Psoas muscle (tissue), 8 donors: Measurements from ENCODE around the gene MOB3C. TPM values are rescaled to one million over a fixed set of nuclear protein-coding genes. Genes with fewer than 3 reads are reported as not detected.

Experiments used
- ATAC-seq, 4 donors: fragments of 200-7000 bp; cut with Tn5 transposase; one replicate each; pipeline ENCODE4 v1.9.1; 2020; ENCODE audit warnings: moderate library complexity in 3 of 4, mild to moderate bottlenecking in 2 of 4
- DNase-seq, 2 donors: peaks; one replicate each; pipeline ENCODE4 v3.0.0-alpha.2; 2020
- H3K27ac ChIP-seq: fragments of 200-600 bp; one replicate; pipeline ENCODE4 v1.8.0; 2022
- H3K27me3 ChIP-seq, 3 donors: fragments of 200-600 bp in 1 of 3; one replicate each; pipeline versions ENCODE4 v1.6.1 to v1.8.0; 2013 to 2022; ENCODE audit warnings: low read length in 2 of 3, mild to moderate bottlenecking in 2 of 3, moderate library complexity in 1 of 3; ENCODE audit not compliant: insufficient read depth in 3 of 3
- H3K36me3 ChIP-seq, 2 donors: fragments of 200-600 bp in 1 of 2; one replicate each; pipeline versions ENCODE4 v1.6.1 to v1.8.0; 2013 to 2022; ENCODE audit warnings: low read depth in 1 of 2, mild to moderate bottlenecking in 1 of 2, moderate library complexity in 1 of 2; ENCODE audit not compliant: insufficient read depth in 1 of 2
- H3K4me1 ChIP-seq: fragments of 200-600 bp; one replicate; pipeline ENCODE4 v1.8.0; 2022
- H3K4me3 ChIP-seq: fragments of 200-600 bp; one replicate; pipeline ENCODE4 v1.8.0; 2022; ENCODE audit warnings: mild to moderate bottlenecking
- H3K9me3 ChIP-seq: fragments of 200-600 bp; one replicate; pipeline ENCODE4 v1.8.0; 2022
- CTCF ChIP-seq: fragments of 200-600 bp; IDR thresholded peaks from one replicate; pipeline ENCODE4 v1.8.0; 2022; ENCODE audit warnings: antibody characterized with exemption
- WGBS, 3 donors: extraction: QIAGEN DNeasy Blood & Tissue Kit; methylation state at CpG; one replicate each; pipeline versions ENCODE4 v1.1.6 to v1.1.7; 2013; 5-methylcytosine and 5-hydroxymethylcytosine counted together
- intact Hi-C, 2 donors: fragments of 100-400 bp; cut with DNase I; formaldehyde crosslinking; loops; one replicate each; pipeline versions ENCODE4 v1.11.0 to v1.14.2; 2022
- polyA plus RNA-seq, 3 donors: library from polyadenylated mRNA; stranded (reverse); fragments of 200-250 nt; gene quantifications; one replicate each; pipeline ENCODE4 v1.2.3, GENCODE V29; 2013
- total RNA-seq, 4 donors: library from RNA; stranded (reverse); fragmentation: NEBNext Ultra II Directional in 2 of 4; extraction: Animal tissue kit (Norgen Biotek cat#: 25700) in 2 of 4; gene quantifications; one replicate each; pipeline versions ENCODE4 v1.2.1 to v1.2.4, GENCODE V29; 2021 to 2023
- donor health status: healthy with polysubstance abuse.
- donor health status: DM: no; HTN: no; CAD: no; lungs with moderate emphysema.
- donor health status: Bipolar disorder and iron deficiency.
- donor health status: healthy.
- donor health status: DM: yes; HTN: yes; CAD: no.
- donor health status: DM: no; HTN: no; CAD: no.
- donor health status: DM: no; HTN: no; CAD: no.
- donor health status: DM: yes; HTN: yes; CAD: no.

MOB3C gene
- total and polyA plus RNA-seq, 7 donors, result 8.7 to 36.3 (median 17.9) TPM

GRCh38 chr1:46599059-46599970, 17.3 kb downstream of the MOB3C start:
- 41 to 55% (median 44%) methylated on average over 9 of the region's 9 CpGs for WGBS, 3 donors
- peaks cover 28% of the 10 kb centered on the region for H3K4me1 ChIP-seq
- H3K9me3 ChIP-seq, result no peaks in the 10 kb centered on the region
- no peaks in the 10 kb centered on the region for H3K27me3 ChIP-seq
- no peak overlapping the region for H3K4me3 ChIP-seq
- TF ChIP-seq CTCF, result no peak
- no peaks in the 10 kb centered on the region for H3K36me3 ChIP-seq
- intact Hi-C loops, result no loop called here
- peak overlapping the region; percentile 43 for H3K27ac ChIP-seq
- ATAC-seq (peak; percentile 56 to 65 (median 58)), DNase-seq (no peak)

- intact Hi-C loops, result no loop called here
- TF ChIP-seq CTCF, result no peak
- Histone ChIP-seq H3K4me1 (peaks cover 18% of the 10 kb centered on the region), H3K36me3 (peaks cover 2 to 24% of the 10 kb centered on the region in 2 donors), H3K27me3 (no peaks in the 10 kb centered on the region), H3K4me3 (no peak overlapping the region), H3K9me3 (no peaks in the 10 kb centered on the region), H3K27ac (no peak overlapping the region)
- DNase-seq, result no peak
- WGBS, 3 donors, result 77 to 88% (median 80%) methylated on average over 3 of the region's 3 CpGs
- no peak for ATAC-seq
Measured at GRCh38 chr1:46596846-46597245, 19.8 kb downstream of the MOB3C start.

GRCh38 chr1:46596036-46596435, 20.6 kb downstream of the MOB3C start:
- Histone ChIP-seq H3K4me1 (peaks cover 18% of the 10 kb centered on the region), H3K27me3 (no peaks in the 10 kb centered on the region), H3K36me3 (peaks cover 4 to 32% of the 10 kb centered on the region in 2 donors), H3K4me3 (no peak overlapping the region), H3K27ac (no peak overlapping the region), H3K9me3 (no peaks in the 10 kb centered on the region)
- ATAC-seq, result no peak
- TF ChIP-seq CTCF, result no peak
- 91 to 100% (median 100%) methylated on average over 1 of the region's 1 CpG for WGBS, 3 donors
- intact Hi-C loops, result no loop called here
- no peak for DNase-seq

GRCh38 chr1:46595127-46595526, 21.5 kb downstream of the MOB3C start:
- TF ChIP-seq CTCF, result no peak
- H3K27me3 ChIP-seq, result no peaks in the 10 kb centered on the region
- no peak overlapping the region for H3K4me3 ChIP-seq
- H3K4me1 ChIP-seq, result peaks cover 14% of the 10 kb centered on the region
- H3K36me3 ChIP-seq, result peaks cover 7 to 41% of the 10 kb centered on the region in 2 donors
- no peak overlapping the region for H3K27ac ChIP-seq
- H3K9me3 ChIP-seq, result no peaks in the 10 kb centered on the region
- DNase-seq (peak; percentile 65 to 79), ATAC-seq (no peak)
- 49 to 66% (median 57%) methylated on average over 3 of the region's 3 CpGs for WGBS, 3 donors
- intact Hi-C loops, result no loop called here
